Measurements from ENCODE around the gene PEG3.

PEG3 gene

GRCh38 chr19:56827708-56828107 is 12.8 kb downstream of the PEG3 start:
- no peak overlapping the region for H3K9ac ChIP-seq (ENCODE audit: low read length)
- no peaks in the 10 kb centered on the region for H3F3A ChIP-seq (ENCODE audit: insufficient read depth)
- no peaks in the 10 kb centered on the region for H3K36me3 ChIP-seq (ENCODE audit: low read length)
- no peaks in the 10 kb centered on the region for H3K79me2 ChIP-seq (ENCODE audit: insufficient read depth, low read length)
- H3K4me2 ChIP-seq (ENCODE audit: low read depth, low read length, poor library complexity, severe bottlenecking): no peak overlapping the region
- no peak overlapping the region for H2AFZ ChIP-seq (ENCODE audit: low read depth, low read length, severe bottlenecking)
- H3K27ac ChIP-seq (ENCODE audit: low read depth, low read length): no peak overlapping the region
- no peaks in the 10 kb centered on the region for H4K20me1 ChIP-seq (ENCODE audit: low read depth, low read length)
- no peak overlapping the region for H3K4me3 ChIP-seq (ENCODE audit: insufficient read depth, low read length, poor library complexity, severe bottlenecking)
- H3K9me2 ChIP-seq (replicated peaks; ENCODE audit: insufficient read depth, low read length): no peaks in the 10 kb centered on the region
- TF ChIP-seq, protein P1, sequence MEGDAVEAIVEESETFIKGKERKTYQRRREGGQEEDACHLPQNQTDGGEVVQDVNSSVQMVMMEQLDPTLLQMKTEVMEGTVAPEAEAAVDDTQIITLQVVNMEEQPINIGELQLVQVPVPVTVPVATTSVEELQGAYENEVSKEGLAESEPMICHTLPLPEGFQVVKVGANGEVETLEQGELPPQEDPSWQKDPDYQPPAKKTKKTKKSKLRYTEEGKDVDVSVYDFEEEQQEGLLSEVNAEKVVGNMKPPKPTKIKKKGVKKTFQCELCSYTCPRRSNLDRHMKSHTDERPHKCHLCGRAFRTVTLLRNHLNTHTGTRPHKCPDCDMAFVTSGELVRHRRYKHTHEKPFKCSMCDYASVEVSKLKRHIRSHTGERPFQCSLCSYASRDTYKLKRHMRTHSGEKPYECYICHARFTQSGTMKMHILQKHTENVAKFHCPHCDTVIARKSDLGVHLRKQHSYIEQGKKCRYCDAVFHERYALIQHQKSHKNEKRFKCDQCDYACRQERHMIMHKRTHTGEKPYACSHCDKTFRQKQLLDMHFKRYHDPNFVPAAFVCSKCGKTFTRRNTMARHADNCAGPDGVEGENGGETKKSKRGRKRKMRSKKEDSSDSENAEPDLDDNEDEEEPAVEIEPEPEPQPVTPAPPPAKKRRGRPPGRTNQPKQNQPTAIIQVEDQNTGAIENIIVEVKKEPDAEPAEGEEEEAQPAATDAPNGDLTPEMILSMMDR (IDR thresholded peaks at IDR 0.05; ENCODE audit: insufficient read depth, low read length, poor library complexity, severe bottlenecking): no peak
- TF ChIP-seq EZH2phosphoT487 (conservative IDR thresholded peaks at IDR 0.05; ENCODE audit: low read length): no peak
- no peaks in the 10 kb centered on the region for H3K9me3 ChIP-seq (ENCODE audit: insufficient read depth, low read length)
- H3K27me3 ChIP-seq (ENCODE audit: low read length): no peaks in the 10 kb centered on the region

DNA sequence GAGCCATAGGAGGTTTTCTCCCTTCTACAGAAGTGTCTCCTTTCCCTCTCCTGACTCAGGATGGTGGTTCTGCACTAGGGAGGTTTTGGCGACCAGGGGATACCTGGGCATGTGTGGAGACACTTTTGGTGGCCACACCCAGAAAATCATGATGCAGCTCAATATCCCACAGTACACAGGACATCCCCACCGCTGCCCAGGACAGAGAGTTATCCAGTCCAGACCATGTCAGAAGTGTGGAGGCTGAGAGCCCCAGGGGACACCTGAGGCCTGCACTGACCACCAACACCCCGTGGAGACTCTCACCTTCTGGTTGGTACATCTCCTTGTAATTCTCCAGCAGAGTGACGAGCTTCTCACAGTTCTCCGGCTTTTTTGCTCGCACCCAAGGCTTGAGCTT is 16.6 kb downstream of the PEG3 start:
- Histone ChIP-seq H3F3A (ENCODE audit: insufficient read depth) (no peaks in the 10 kb centered on the region), H3K27ac (ENCODE audit: low read depth, low read length) (no peak overlapping the region), H4K20me1 (ENCODE audit: low read depth, low read length) (no peaks in the 10 kb centered on the region), H3K79me2 (ENCODE audit: insufficient read depth, low read length) (no peaks in the 10 kb centered on the region), H3K9me2 (replicated peaks; ENCODE audit: insufficient read depth, low read length) (no peaks in the 10 kb centered on the region), H3K36me3 (ENCODE audit: low read length) (no peaks in the 10 kb centered on the region), H3K9ac (ENCODE audit: low read length) (no peak overlapping the region), H2AFZ (ENCODE audit: low read depth, low read length, severe bottlenecking) (no peak overlapping the region), H3K27me3 (ENCODE audit: low read length) (no peaks in the 10 kb centered on the region), H3K4me2 (ENCODE audit: low read depth, low read length, poor library complexity, severe bottlenecking) (no peak overlapping the region), H3K4me3 (ENCODE audit: insufficient read depth, low read length, poor library complexity, severe bottlenecking) (no peak overlapping the region), H3K9me3 (ENCODE audit: insufficient read depth, low read length) (no peaks in the 10 kb centered on the region)
- TF ChIP-seq EZH2phosphoT487 (conservative IDR thresholded peaks at IDR 0.05; ENCODE audit: low read length): no peak
- TF ChIP-seq, protein P1 (IDR thresholded peaks at IDR 0.05; ENCODE audit: insufficient read depth, low read length, poor library complexity, severe bottlenecking): no peak

GRCh38 chr19:56823417-56823816 is 17.1 kb downstream of the PEG3 start:
- Histone ChIP-seq H3K79me2 (ENCODE audit: insufficient read depth, low read length) (no peaks in the 10 kb centered on the region), H3K36me3 (ENCODE audit: low read length) (no peaks in the 10 kb centered on the region)

More at GRCh38 chr19:56823417-56823816, 17.1 kb downstream of the PEG3 start:
- H2AFZ ChIP-seq (ENCODE audit: low read depth, low read length, severe bottlenecking): no peak overlapping the region
- no peak overlapping the region for H3K4me3 ChIP-seq (ENCODE audit: insufficient read depth, low read length, poor library complexity, severe bottlenecking)
- no peak overlapping the region for H3K9ac ChIP-seq (ENCODE audit: low read length)
- H4K20me1 ChIP-seq (ENCODE audit: low read depth, low read length): no peaks in the 10 kb centered on the region
- TF ChIP-seq, protein P1 (IDR thresholded peaks at IDR 0.05; ENCODE audit: insufficient read depth, low read length, poor library complexity, severe bottlenecking): no peak
- no peak for TF ChIP-seq EZH2phosphoT487 (conservative IDR thresholded peaks at IDR 0.05; ENCODE audit: low read length)
- no peak overlapping the region for H3K4me2 ChIP-seq (ENCODE audit: low read depth, low read length, poor library complexity, severe bottlenecking)
- H3K27ac ChIP-seq (ENCODE audit: low read depth, low read length): no peak overlapping the region
- H3K9me2 ChIP-seq (replicated peaks; ENCODE audit: insufficient read depth, low read length): no peaks in the 10 kb centered on the region
- no peaks in the 10 kb centered on the region for H3K27me3 ChIP-seq (ENCODE audit: low read length)
- no peaks in the 10 kb centered on the region for H3K9me3 ChIP-seq (ENCODE audit: insufficient read depth, low read length)
- no peaks in the 10 kb centered on the region for H3F3A ChIP-seq (ENCODE audit: insufficient read depth)

Measured in SU-DHL-6 (cell line).